Measurements from ENCODE around the gene COPG1.

DNA sequence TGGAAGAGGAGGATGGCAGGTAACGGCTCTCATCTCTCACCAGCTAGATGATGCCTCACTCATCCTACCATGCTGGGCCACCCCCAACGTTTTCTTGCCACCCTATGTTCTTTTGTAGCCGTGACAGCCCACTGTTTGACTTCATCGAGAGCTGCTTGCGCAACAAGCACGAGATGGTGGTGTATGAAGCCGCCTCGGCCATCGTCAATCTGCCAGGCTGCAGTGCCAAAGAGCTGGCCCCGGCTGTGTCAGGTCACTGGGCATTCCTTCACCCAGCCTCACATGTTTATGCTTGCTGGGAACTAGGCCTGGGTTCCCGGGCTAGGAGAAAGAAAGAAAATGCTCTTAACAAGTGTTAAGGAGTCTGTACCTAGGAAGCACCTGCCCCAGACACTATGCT lies 8.2 kb downstream of the COPG1 start:
- TF ChIP-seq, protein P1, sequence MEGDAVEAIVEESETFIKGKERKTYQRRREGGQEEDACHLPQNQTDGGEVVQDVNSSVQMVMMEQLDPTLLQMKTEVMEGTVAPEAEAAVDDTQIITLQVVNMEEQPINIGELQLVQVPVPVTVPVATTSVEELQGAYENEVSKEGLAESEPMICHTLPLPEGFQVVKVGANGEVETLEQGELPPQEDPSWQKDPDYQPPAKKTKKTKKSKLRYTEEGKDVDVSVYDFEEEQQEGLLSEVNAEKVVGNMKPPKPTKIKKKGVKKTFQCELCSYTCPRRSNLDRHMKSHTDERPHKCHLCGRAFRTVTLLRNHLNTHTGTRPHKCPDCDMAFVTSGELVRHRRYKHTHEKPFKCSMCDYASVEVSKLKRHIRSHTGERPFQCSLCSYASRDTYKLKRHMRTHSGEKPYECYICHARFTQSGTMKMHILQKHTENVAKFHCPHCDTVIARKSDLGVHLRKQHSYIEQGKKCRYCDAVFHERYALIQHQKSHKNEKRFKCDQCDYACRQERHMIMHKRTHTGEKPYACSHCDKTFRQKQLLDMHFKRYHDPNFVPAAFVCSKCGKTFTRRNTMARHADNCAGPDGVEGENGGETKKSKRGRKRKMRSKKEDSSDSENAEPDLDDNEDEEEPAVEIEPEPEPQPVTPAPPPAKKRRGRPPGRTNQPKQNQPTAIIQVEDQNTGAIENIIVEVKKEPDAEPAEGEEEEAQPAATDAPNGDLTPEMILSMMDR (IDR thresholded peaks at IDR 0.05) = no peak
- TF ChIP-seq RCOR1 (IDR thresholded peaks at IDR 0.05; ENCODE audit: low read length) = no peak
